PC-3 (cell line): ENCODE data around the gene MRPL20. TPM values are rescaled to one million over a fixed set of nuclear protein-coding genes. Genes with fewer than 3 reads are reported as not detected.

Experiments used
- ATAC-seq: fragments of 200-7000 bp; cut with Tn5 transposase; 2 replicates; pipeline ENCODE4 v1.9.1; 2020; ENCODE audit warnings: mild to moderate bottlenecking, moderate library complexity
- BruUV-seq: library from RNA; stranded (reverse); fragments of 400-500 nt; replicated peaks from 2 replicates; lab custom pipeline; 2021; lab: Mats Ljungman, UMichigan
- CTCF ChIA-PET: fragments of 300-600 bp; sonication (Branson Sonifier 250); formaldehyde crosslinking; loops from one replicate; lab custom pipeline; 2022; ENCODE audit warnings: antibody characterized with exemption; lab: Charles Lee
- POLR2A ChIA-PET: fragments of 300-600 bp; sonication (Branson Sonifier 250); formaldehyde crosslinking; loops from one replicate; lab custom pipeline; 2022; ENCODE audit warnings: antibody characterized with exemption; ENCODE audit not compliant: unreplicated experiment; lab: Charles Lee
- DNase-seq: peaks from one replicate; pipeline ENCODE4 v3.0.0-alpha.2; 2015
- H2AFZ ChIP-seq: fragments of 300-600 bp; sonication (generic); 2 replicates; pipeline ENCODE4 v1.6.0; 2016; ENCODE audit warnings: antibody characterized with exemption, low read length
- H3F3A ChIP-seq: fragments of 300-600 bp; sonication (generic); one replicate; pipeline ENCODE4 v1.6.0; 2017; ENCODE audit warnings: antibody characterized with exemption, low read length, control low read depth, mild to moderate bottlenecking; ENCODE audit not compliant: unreplicated experiment
- H3K27ac ChIP-seq: fragments of 300-600 bp; sonication (generic); 2 replicates; pipeline ENCODE4 v1.5.1; 2016; ENCODE audit warnings: mild to moderate bottlenecking, low read length
- H3K27me3 ChIP-seq: fragments of 300-600 bp; sonication (generic); 2 replicates; pipeline ENCODE4 v1.6.1; 2016; ENCODE audit warnings: low read length, mixed read lengths
- H3K36me3 ChIP-seq: fragments of 300-600 bp; sonication (generic); 2 replicates; pipeline ENCODE4 v1.6.1; 2016; ENCODE audit warnings: low read depth, mixed run types, low read length, mixed read lengths
- H3K4me1 ChIP-seq: fragments of 300-600 bp; sonication (generic); 2 replicates; pipeline ENCODE4 v1.5.1; 2016; ENCODE audit warnings: low read length; ENCODE audit not compliant: insufficient read depth
- H3K4me2 ChIP-seq: fragments of 300-600 bp; sonication (generic); 2 replicates; pipeline ENCODE4 v1.6.0; 2016; ENCODE audit warnings: low read length
- H3K4me3 ChIP-seq: fragments of 300-600 bp; sonication (generic); 2 replicates; pipeline ENCODE4 v1.5.1; 2016; ENCODE audit warnings: mild to moderate bottlenecking, low read length, mixed read lengths
- H3K79me2 ChIP-seq: fragments of 300-600 bp; sonication (generic); 2 replicates; pipeline ENCODE4 v1.6.1; 2017; ENCODE audit warnings: low read length, mixed read lengths
- H3K9ac ChIP-seq: fragments of 300-600 bp; sonication (generic); 2 replicates; pipeline ENCODE4 v1.6.0; 2016; ENCODE audit warnings: mild to moderate bottlenecking, low read length
- H3K9me2 ChIP-seq: fragments of 300-600 bp; sonication (generic); replicated peaks from 2 replicates; pipeline ENCODE4 v1.6.1; 2016; ENCODE audit warnings: mixed run types, low read length, mixed read lengths
- H3K9me3 ChIP-seq: fragments of 300-600 bp; sonication (generic); 2 replicates; pipeline ENCODE4 v1.6.1; 2016; ENCODE audit warnings: low read length, mixed read lengths
- H4K20me1 ChIP-seq: fragments of 300-600 bp; sonication (generic); 2 replicates; pipeline ENCODE4 v1.6.1; 2016; ENCODE audit warnings: low read length, mixed read lengths
- CTCF ChIP-seq: fragments of 300-600 bp; sonication (generic); conservative IDR thresholded peaks from 2 replicates; pipeline ENCODE4 v1.5.1; 2017; ENCODE audit warnings: antibody characterized with exemption, low read depth, mild to moderate bottlenecking, low read length
- EZH2 ChIP-seq: fragments of 300-600 bp; sonication (generic); IDR thresholded peaks from one replicate; pipeline ENCODE4 v1.6.1; 2017; ENCODE audit warnings: antibody characterized with exemption, mild to moderate bottlenecking, low read length; ENCODE audit not compliant: unreplicated experiment
- EZH2phosphoT487 ChIP-seq: fragments of 300-600 bp; sonication (generic); IDR thresholded peaks from 2 replicates; pipeline ENCODE4 v1.6.1; 2018; ENCODE audit warnings: mild to moderate bottlenecking, antibody characterized with exemption, low read length, borderline replicate concordance
- intact Hi-C: fragments of 100-400 bp; cut with micrococcal nuclease; formaldehyde crosslinking; loops from 2 replicates; pipeline ENCODE4 v1.9.0; 2023
- total RNA-seq: library from RNA; depleted of rRNA; stranded (reverse); fragments of >200 nt; gene quantifications from 2 replicates; pipeline ENCODE4 v1.2.3, GENCODE V29; 2014

The MRPL20 gene
- total RNA-seq, 1 experiment from 2014 or later = 506 TPM

GRCh38 chr1:1434824-1435105, 27.7 kb upstream of the MRPL20 start:
- intact Hi-C loops = no loop called here

DNA sequence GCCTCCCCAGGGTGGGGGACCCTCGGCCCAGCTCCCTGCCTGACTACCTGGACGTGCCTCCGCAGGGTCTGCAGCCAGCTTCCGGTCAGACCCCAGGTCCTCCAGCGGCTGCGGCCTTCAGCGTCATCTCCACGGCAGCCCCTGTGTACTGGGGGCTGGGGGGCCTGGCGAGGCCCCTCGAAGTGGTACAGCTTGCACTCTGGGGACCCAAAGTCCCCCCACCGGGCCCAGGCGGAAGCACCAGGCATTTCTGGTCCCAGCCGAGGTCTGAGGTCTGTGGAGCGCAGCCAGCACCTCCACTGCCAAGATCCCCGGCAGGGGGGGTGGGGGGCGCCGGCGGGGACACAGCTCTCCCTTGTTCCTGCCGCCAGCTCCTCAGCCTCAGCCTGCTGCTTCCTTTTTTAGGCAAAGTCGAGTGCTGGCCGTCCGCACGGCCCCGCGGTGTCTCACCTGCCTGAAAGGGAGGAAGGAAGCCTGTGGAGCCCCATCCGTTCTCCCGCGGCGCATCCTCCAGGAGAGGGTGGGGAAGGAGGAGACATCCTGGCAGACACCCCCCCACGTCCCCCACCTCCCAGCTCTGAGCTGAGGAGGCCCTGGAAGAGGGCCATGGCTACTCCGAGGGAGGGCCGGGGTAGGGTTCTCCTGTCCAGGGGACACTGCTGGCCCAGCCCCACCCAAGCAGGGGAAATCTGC, 27.2 kb upstream of the MRPL20 start:
- H3K27ac ChIP-seq = peak overlapping the region; percentile 89
- DNase-seq = no peak
- no TSS peak for BruUV-seq
- intact Hi-C loops = no loop called here
- H3K9me2 ChIP-seq = no peaks in the 10 kb centered on the region
- no peak overlapping the region for H3K4me3 ChIP-seq
- H3F3A ChIP-seq = peaks cover 2% of the 10 kb centered on the region
- ATAC-seq = no peak
- H3K9ac ChIP-seq = 0 out of 2 replicates have a peak overlapping the region, but pooled peaks have one; percentile 73
- H3K9me3 ChIP-seq = no peaks in the 10 kb centered on the region
- H4K20me1 ChIP-seq = no peaks in the 10 kb centered on the region
- no peaks in the 10 kb centered on the region for H3K36me3 ChIP-seq
- no peaks in the 10 kb centered on the region for H3K27me3 ChIP-seq
- POLR2A ChIA-PET = no interaction called here
- peaks cover 48% of the 10 kb centered on the region for H3K4me1 ChIP-seq
- CTCF ChIA-PET = no interaction called here
- H3K79me2 ChIP-seq = peaks cover 13% of the 10 kb centered on the region
- no peak for TF ChIP-seq CTCF
- no peak for TF ChIP-seq EZH2phosphoT487
- no peak for TF ChIP-seq EZH2
- H2AFZ ChIP-seq = no peak overlapping the region
- H3K4me2 ChIP-seq = peak overlapping the region; percentile 78; the same call in 1 of the 2 replicates

More at GRCh38 chr1:1434824-1435105, 27.7 kb upstream of the MRPL20 start:
- no peak overlapping the region for H2AFZ ChIP-seq
- H3K27ac ChIP-seq = no peak overlapping the region
- ChIA-PET CTCF (no interaction called here), POLR2A (no interaction called here)
- no peaks in the 10 kb centered on the region for H4K20me1 ChIP-seq
- peak overlapping the region; percentile 90 for H3K4me2 ChIP-seq
- no peaks in the 10 kb centered on the region for H3K36me3 ChIP-seq
- H3K9me2 ChIP-seq = no peaks in the 10 kb centered on the region
- H3F3A ChIP-seq = no peaks in the 10 kb centered on the region
- ATAC-seq (no peak), DNase-seq (no peak)
- TF ChIP-seq EZH2phosphoT487 (no peak), CTCF (no peak), EZH2 (no peak)
- no peaks in the 10 kb centered on the region for H3K27me3 ChIP-seq
- no peaks in the 10 kb centered on the region for H3K9me3 ChIP-seq
- no peak overlapping the region for H3K4me3 ChIP-seq
- H3K9ac ChIP-seq = no peak overlapping the region
- H3K79me2 ChIP-seq = peaks cover 13% of the 10 kb centered on the region
- H3K4me1 ChIP-seq = peaks cover 48% of the 10 kb centered on the region
- no TSS peak for BruUV-seq

DNA sequence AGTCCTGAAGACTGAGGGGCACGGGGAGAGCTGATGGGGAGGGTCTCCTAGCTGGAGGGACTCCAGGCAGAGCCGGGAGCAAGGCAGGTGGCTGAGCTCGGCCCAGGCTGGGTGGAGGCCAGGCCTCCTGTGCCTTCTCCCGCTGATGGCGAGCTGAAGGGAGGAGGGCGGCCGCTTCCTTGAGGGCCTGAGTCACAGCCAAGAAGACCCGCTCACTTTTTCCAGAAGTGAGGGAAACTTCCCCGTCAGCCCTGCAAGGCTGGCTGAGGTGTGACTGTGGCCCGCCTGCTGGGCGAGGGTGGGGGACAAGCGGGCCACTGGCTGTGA, 26.7 kb upstream of the MRPL20 start:
- ChIA-PET CTCF (no interaction called here), POLR2A (interaction anchor here (0.6 kb wide), 1 partner anchor 224 kb away, joined by 6 read pairs; no protein-coding TSS in a partner anchor)
- H3K9me3 ChIP-seq = no peaks in the 10 kb centered on the region
- peak overlapping the region; percentile 89 for H3K27ac ChIP-seq
- peak; percentile 2; the same call in 1 of the 2 replicates for ATAC-seq
- H3K4me1 ChIP-seq = peaks cover 48% of the 10 kb centered on the region
- no peaks in the 10 kb centered on the region for H3K36me3 ChIP-seq
- H4K20me1 ChIP-seq = no peaks in the 10 kb centered on the region
- DNase-seq = peak; percentile 75
- H3K9ac ChIP-seq = peak overlapping the region; percentile 73
- no TSS peak for BruUV-seq
- H3K9me2 ChIP-seq = no peaks in the 10 kb centered on the region
- TF ChIP-seq CTCF (no peak), EZH2 (no peak), EZH2phosphoT487 (no peak)
- peaks cover 13% of the 10 kb centered on the region for H3K79me2 ChIP-seq
- peak overlapping the region; percentile 58; the same call in 1 of the 2 replicates for H2AFZ ChIP-seq
- H3K4me2 ChIP-seq = peak overlapping the region; percentile 78
- H3K4me3 ChIP-seq = peak overlapping the region; percentile 40
- peaks cover 4% of the 10 kb centered on the region for H3F3A ChIP-seq
- no peaks in the 10 kb centered on the region for H3K27me3 ChIP-seq
- intact Hi-C loops = no loop called here
